GF-D8 (cell line): ENCODE data around the gene IQSEC1.
"Not testable (repeated sequence)": the region's sequence is repeated elsewhere in the genome, so short reads cannot be mapped to it uniquely, and the experiment has no call there.

Source experiments
- DNase-seq: peaks from one replicate; lab custom pipeline; 2025; lab: John Stamatoyannopoulos, UW

IQSEC1 gene

GRCh38 chr3:12870942-12871341 is 202.3 kb downstream of the IQSEC1 start:
- no peak for DNase-seq

GRCh38 chr3:12869035-12869621 is 204.1 kb downstream of the IQSEC1 start:
- DNase-seq = no peak

GRCh38 chr3:12868039-12869034 is 204.9 kb downstream of the IQSEC1 start:
- DNase-seq = peak; percentile 34

GRCh38 chr3:12866836-12867235 is 206.4 kb downstream of the IQSEC1 start:
- DNase-seq = no peak

DNA sequence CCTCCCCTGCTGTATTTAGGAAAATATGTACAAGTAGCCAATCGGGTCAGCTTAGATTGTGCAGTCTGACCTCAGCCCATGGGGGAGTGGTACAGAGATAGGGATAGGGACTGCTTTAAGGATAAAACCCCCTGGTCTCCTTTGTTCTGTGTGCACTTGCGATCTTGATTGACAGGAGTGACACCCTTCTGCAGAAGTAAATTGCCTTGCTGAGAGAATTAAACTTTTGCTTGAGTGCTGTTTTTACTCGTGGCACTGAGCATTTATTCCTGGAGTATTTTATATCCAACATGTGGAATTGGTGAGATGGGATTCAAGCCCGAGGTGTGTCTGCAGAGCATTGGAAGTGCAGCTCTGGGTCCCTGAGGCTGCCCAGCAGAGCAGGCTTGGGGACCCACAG is 208.0 kb downstream of the IQSEC1 start:
- no peak for DNase-seq

DNA sequence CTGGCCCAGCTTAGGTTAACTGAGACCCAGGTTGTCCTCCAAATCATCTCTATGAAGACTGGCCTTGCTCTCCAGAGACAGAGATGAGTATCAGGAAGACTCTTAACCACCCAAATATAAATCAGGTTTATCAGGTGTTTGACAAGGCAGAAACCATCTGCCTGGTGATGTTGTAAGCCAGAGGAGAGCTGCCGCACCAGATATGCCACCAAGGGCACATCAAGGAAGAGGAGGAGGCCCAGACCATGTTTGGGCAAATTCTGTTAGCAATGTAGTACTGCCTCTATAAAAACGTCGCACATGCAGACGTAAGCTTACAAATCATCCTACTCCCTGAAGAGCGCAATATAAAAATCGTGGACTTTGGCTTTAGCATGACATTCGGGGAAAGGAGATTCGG is 210.8 kb downstream of the IQSEC1 start:
- no peak for DNase-seq

GRCh38 chr3:12861611-12862010 is 211.6 kb downstream of the IQSEC1 start:
- no peak for DNase-seq

- DNase-seq = no peak
Measured at GRCh38 chr3:12859840-12860239, 213.4 kb downstream of the IQSEC1 start.

GRCh38 chr3:12856626-12857025 is 216.6 kb downstream of the IQSEC1 start:
- no peak for DNase-seq

- no peak for DNase-seq
Measured at GRCh38 chr3:12854565-12854964, 218.7 kb downstream of the IQSEC1 start.

GRCh38 chr3:12853847-12854246 is 219.4 kb downstream of the IQSEC1 start:
- DNase-seq = not testable (repeated sequence)

DNA sequence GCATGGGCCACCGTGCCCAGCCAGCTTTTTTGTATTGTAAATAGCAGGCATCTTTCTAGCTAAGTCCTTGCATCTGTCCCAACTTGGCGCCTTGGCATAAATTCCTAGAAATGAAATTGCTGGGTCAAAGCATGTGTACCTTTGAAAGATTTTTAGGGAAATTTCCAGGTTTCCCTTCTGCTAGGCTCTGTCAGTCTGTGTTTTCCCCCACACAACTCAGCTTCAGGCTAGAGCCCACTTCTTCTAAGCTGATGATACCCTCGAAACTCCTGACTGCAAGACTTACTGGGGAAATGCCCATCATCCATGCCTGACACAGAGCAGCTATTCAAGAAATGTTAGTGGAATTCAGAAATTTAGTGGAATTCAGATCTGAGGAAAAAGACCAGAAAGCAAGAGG is 221.0 kb downstream of the IQSEC1 start:
- no peak for DNase-seq
